HPDE6-E6E7 (cell line): Measurements from ENCODE around the gene RAB6A.
"Not testable (repeated sequence)": the region's sequence is repeated elsewhere in the genome, so short reads cannot be mapped to it uniquely, and the experiment has no call there.

Source experiments
- DNase-seq: peaks from one replicate; pipeline ENCODE4 v3.0.0; 2011; ENCODE audit warnings: missing footprints; ENCODE audit errors: extremely low spot score

The RAB6A gene

GRCh38 chr11:73726825-73727224, 34.0 kb downstream of the RAB6A start:
- DNase-seq: no peak

GRCh38 chr11:73717136-73717535, 43.7 kb downstream of the RAB6A start:
- DNase-seq: no peak

DNA sequence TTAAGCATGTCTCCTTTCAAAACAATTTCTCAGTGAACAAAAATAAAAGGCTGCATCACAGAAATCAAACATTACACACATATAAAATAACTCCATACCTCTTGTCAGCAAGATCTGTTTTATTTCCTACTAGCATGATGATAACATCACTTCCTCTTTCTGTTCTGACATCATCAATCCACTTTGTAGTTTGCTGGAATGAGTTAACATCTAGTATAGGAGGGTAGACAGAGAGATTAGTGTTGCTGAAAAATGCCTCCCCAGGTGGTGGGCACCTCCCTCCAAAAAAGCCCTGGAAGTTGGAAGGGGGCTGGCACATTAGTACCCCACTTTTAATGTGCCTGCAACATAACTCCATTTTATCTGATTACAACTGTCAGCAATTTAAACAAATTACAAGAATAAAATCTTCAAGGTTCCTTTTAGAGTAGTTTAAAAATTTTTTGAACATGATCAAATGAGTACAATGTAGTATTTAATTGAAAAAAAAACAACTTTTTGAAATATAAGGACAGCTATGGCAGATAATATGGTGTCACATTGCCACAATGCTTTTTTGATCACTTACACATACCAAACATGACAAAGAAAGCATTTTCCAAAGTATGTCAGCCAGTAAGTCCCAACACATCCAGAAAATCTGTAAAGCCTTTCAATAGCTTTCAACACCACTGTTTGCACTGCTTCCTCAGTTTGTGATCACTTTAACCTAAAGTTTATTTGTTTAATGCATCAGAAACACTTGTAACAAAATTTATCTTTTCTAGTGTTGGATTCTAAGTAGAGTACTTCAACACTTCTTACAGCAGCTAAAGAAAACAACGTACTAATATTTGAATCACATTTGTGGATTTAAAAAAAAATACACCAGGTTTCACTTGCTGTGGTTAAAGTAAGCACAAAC, 44.5 kb downstream of the RAB6A start:
- no peak for DNase-seq

GRCh38 chr11:73715541-73715940, 45.3 kb downstream of the RAB6A start:
- no peak for DNase-seq

- DNase-seq: no peak
Measured at GRCh38 chr11:73710964-73711363, 49.9 kb downstream of the RAB6A start.

DNA sequence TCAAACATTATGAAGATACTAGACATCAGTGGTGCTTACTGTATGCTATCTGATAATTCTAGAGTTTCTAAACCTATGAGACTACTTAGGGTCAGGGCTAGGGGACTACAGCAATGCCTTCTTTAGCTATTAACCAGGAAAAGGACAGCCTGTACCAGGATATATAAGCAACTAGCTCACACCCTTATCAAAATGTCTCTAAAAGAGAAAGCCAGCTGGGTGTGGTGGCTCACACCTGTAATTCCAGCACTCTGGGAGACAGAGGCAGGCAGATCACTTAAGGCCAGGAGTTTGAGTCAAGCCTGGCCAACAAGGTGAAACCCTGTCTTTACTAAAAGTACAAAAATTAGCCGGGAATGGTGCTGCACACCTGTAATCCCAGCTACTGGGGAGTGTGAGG, 55.8 kb downstream of the RAB6A start:
- DNase-seq: no peak

DNA sequence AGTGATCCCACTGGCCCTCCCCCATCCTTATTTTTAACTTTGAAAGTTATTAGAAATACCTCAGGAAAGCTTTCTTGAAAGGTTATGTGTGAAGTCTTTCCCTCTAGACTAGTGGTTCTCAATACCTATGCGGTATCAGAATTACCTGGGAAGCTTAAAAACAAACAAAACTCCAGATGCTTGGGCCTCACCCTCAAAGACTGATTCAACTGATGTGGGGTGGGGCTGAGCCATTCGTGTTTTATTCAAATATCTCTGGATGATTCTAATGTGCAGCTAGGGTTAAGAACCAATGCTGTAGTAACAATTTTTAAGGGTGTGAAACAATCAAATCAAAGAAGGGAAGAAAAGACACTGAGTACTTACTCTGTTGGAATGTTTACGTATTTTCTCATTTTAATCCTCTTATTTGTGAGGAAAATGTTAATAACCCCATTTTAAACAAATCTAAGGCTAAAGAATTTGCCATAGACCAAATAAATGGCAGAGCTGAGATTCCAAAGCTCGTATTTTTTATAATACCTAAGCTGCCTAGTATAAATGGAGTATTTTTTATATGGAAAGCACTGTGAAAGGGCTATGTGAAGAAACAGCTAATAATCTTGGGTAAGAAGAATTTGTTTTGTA, 66.9 kb downstream of the RAB6A start:
- DNase-seq: no peak

GRCh38 chr11:73680687-73681086, 80.2 kb downstream of the RAB6A start:
- no peak for DNase-seq

DNA sequence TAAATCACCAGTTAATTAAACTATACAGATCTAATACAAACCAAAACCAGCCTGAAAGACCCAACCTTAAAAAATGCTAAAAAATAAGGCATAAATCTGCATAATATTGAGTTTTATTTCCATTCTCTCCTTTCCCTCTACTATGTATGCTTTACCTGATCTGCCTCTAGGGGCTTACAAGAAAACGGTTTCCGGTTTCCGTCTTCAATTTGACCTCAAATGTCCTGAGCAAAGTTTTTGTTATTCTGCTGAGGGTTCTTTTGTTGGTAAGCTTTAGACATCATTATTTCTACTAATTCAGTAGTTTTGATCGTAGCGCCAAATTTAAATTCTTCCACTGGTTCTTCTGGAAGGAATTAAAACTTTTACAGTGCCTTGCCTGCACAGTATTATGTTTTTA, 84.3 kb downstream of the RAB6A start:
- DNase-seq: not testable (repeated sequence)

GRCh38 chr11:73671701-73672100, 89.2 kb downstream of the RAB6A start:
- no peak for DNase-seq

GRCh38 chr11:73670808-73671207, 90.1 kb downstream of the RAB6A start:
- DNase-seq: no peak

DNA sequence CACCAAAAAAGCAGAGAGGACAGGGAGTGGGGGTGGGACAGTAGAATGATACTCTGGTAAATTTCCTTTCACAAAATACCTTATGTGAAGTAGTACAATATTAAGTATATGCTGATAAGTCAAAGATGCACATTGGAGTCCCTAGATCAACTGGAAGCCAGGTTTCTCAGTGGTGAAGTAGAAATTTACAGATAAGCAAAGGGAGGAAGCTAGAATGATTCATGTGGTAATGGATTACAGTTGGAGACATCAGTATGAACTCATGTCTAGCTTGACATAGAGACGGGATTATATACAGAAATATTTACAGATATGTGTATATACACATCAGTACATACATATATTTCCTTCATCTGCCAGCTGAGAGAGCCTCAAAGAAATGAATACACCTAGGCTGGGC, 93.0 kb downstream of the RAB6A start:
- no peak for DNase-seq

DNA sequence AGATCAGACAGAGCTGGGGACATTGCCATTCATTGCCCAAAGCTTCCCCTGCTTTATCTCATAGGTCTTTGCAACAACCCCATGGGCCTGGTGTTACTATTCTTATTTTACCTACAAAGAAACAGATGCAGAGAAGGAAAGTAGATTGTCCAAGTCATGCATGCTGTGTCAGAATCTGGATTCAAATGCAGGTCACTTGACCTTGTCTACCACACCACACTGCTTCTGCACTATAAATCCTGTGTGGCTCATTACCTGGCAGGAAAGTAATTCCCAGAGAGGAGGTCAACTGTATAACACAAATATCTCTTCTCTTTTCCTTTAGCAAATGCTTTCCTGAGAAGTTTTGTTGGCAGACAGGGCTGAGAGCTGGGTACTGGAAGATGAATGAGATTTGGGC, 96.0 kb downstream of the RAB6A start:
- DNase-seq: no peak

GRCh38 chr11:73663604-73664495, 97.0 kb downstream of the RAB6A start:
- no peak for DNase-seq

GRCh38 chr11:73662445-73663157, 98.3 kb downstream of the RAB6A start:
- no peak for DNase-seq

- DNase-seq: peak; percentile 98
Measured at GRCh38 chr11:73661035-73661628, 99.7 kb downstream of the RAB6A start.

DNA sequence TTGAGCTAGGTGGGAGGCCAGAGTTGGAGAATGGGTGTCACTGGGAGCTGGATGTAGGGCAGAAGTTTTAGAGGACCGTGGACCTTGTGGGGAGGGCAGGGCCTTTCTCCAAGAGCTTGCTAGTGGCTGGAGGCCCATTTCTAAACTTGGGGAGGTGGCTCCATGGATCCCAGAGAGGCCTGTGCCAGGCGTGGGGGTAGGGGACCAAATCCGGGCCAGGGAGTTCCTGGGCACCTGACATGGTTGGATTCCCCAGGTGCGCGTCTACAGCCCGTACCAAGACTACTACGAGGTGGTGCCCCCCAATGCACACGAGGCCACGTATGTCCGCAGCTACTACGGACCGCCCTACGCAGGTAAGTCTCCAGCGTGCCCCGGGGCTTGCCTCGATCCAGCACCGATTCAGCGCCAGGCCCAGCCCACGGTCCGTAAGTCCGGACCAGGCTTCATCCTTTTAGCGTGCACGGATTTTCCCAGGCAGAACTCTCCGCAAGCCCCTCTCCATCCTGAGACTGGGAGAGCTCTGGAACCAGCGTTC, 100.3 kb downstream of the RAB6A start:
- DNase-seq: no peak

DNA sequence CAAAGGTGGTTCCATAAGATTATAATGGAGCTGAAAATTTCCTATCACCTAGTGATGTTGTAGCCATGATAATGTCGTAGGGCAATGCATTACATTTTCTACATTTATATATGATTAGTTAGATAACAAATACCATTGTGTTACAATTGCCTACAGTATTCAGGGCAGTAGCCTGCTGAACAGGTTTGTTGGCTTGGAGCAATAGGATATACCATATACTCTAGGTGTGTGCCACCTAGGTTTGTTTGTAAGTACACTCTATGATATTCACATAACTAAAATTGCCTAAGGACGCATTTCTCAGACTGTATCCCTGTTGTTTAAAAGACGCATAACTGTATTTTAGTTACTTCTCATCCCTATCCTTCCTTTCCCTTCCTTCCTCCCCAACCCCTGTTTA, 100.9 kb downstream of the RAB6A start:
- no peak for DNase-seq

GRCh38 chr11:73656985-73657384, 103.9 kb downstream of the RAB6A start:
- DNase-seq: no peak

DNA sequence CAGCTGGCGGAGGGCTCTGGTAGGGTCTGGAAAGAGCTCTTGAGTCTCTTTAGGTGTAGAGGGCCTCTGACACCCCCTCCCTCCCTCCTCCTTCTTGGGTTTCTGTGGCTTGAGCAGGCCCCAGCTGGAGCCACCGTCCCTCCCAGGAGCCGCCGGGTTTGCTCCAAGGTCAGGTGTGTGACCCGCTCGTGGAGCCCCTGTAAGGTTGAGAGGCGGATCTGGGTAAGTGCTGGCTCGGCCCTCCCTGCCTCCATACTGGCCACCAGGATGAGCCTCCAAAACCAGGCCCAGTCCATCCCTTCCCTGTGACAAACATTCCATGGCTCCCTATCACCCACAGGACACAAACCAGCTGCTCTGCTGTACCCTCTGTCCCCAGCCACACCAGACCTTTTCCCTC, 105.2 kb downstream of the RAB6A start:
- no peak for DNase-seq

DNA sequence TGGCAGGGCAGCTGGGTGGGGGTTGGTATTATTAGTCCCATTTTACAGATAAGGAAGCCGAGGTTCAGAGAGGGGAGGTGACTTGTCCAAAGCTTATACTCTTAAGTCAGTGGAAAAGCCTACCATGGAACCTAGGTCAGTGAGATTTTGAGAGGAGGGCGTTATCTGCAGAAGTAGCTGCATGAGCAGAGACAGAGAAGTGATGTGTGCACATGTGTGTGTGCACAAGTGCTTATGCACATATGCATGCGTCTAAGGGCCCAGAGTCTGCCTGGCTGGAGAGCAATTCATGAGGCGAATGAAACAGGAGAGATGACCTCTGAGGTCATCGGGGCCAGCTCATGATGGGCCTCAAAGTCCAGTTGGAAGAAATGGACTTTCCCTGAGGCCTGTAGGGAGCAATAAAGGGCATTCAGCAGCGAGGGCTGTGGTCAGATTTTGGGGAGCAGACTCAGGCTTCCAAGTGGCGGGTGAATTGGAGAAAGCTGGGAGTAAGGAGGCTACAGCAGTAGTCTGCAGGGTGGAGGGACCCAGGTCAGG, 106.3 kb downstream of the RAB6A start:
- DNase-seq: no peak
